ENCODE results near the gene TPBG. TPM values are rescaled to one million over a fixed set of nuclear protein-coding genes. Genes with fewer than 3 reads are reported as not detected.

Gene TPBG
- total RNA-seq, result 3.9 and 5.9 TPM in 2 replicates

- DNase-seq (ENCODE audit: low read depth in 2 of 2), result peak; percentile 6 to 40
Observed at GRCh38 chr6:82363428-82364086, at the start of gene TPBG. TSS of gene TPBG (plus strand) at chr6:82363817. CDS start at chr6:82364962, 1,145 bp downstream.

GRCh38 chr6:82322386-82322785, 41.2 kb upstream of the TPBG start:
- no peak for DNase-seq (ENCODE audit: low read depth in 2 of 2)

- DNase-seq (ENCODE audit: low read depth in 2 of 2), result no peak
Observed at GRCh38 chr6:82329766-82330165, 33.9 kb upstream of the TPBG start.

GRCh38 chr6:82330171-82330804, 33.3 kb upstream of the TPBG start:
- no peak for DNase-seq (ENCODE audit: low read depth in 2 of 2)

- DNase-seq (ENCODE audit: low read depth in 2 of 2), result no peak
Observed at GRCh38 chr6:82331031-82331773, 32.4 kb upstream of the TPBG start.

GRCh38 chr6:82333781-82334180, 29.8 kb upstream of the TPBG start:
- no peak for DNase-seq (ENCODE audit: low read depth in 2 of 2)

- DNase-seq (ENCODE audit: low read depth in 2 of 2), result no peak
Observed at GRCh38 chr6:82337688-82338257, 25.8 kb upstream of the TPBG start.

- no peak for DNase-seq (ENCODE audit: low read depth in 2 of 2)
Observed at GRCh38 chr6:82348130-82348529, 15.5 kb upstream of the TPBG start.

GRCh38 chr6:82353848-82354247, 9.8 kb upstream of the TPBG start:
- DNase-seq (ENCODE audit: low read depth in 2 of 2), result no peak

GRCh38 chr6:82360552-82360951, 3.1 kb upstream of the TPBG start:
- DNase-seq (ENCODE audit: low read depth in 2 of 2), result no peak

GRCh38 chr6:82361631-82362030, 2.0 kb upstream of the TPBG start:
- no peak for DNase-seq (ENCODE audit: low read depth in 2 of 2)

- no peak for DNase-seq (ENCODE audit: low read depth in 2 of 2)
Observed at GRCh38 chr6:82362144-82362543, 1.5 kb upstream of the TPBG start.

GRCh38 chr6:82362878-82363427, 664 bp upstream of the TPBG start:
- no peak for DNase-seq (ENCODE audit: low read depth in 2 of 2)

GRCh38 chr6:82364087-82365015, 734 bp downstream of the TPBG start:
- DNase-seq (ENCODE audit: low read depth in 2 of 2), result peak in 1 of 2 donors; percentile 17

- peak in 1 of 2 donors; percentile 19 for DNase-seq (ENCODE audit: low read depth in 2 of 2)
Observed at GRCh38 chr6:82365016-82365795, 1.6 kb downstream of the TPBG start.

- no peak for DNase-seq (ENCODE audit: low read depth in 2 of 2)
Observed at GRCh38 chr6:82367704-82368103, 4.1 kb downstream of the TPBG start.

- DNase-seq (ENCODE audit: low read depth in 2 of 2), result no peak
Observed at GRCh38 chr6:82370788-82371187, 7.2 kb downstream of the TPBG start.

GRCh38 chr6:82371799-82372546, 8.4 kb downstream of the TPBG start:
- no peak for DNase-seq (ENCODE audit: low read depth in 2 of 2)

- DNase-seq (ENCODE audit: low read depth in 2 of 2), result no peak
Observed at GRCh38 chr6:82372656-82373055, 9.0 kb downstream of the TPBG start.
